BE2C (cell line): Measurements from ENCODE around the gene SASH1.

Experiments used
- DNase-seq: peaks from one replicate; pipeline ENCODE4 v3.0.0-alpha.2; 2020
- H3K27me3 ChIP-seq: fragments of 250-450 bp; sonication (Bioruptor Pico); 2 replicates; pipeline ENCODE4 v1.5.1; 2020; ENCODE audit warnings: mild to moderate bottlenecking
- H3K36me3 ChIP-seq: fragments of 250-450 bp; sonication (Bioruptor Pico); 2 replicates; pipeline ENCODE4 v1.5.1; 2020; ENCODE audit warnings: mild to moderate bottlenecking
- H3K4me1 ChIP-seq: fragments of 250-450 bp; sonication (Bioruptor Pico); 2 replicates; pipeline ENCODE4 v1.5.1; 2020
- H3K4me3 ChIP-seq: 2 replicates; pipeline ENCODE4 v1.5.1; 2011; ENCODE audit warnings: low read depth, low read length
- H3K9me3 ChIP-seq: fragments of 250-450 bp; sonication (Bioruptor Pico); 2 replicates; pipeline ENCODE4 v1.5.1; 2020
- TF ChIP-seq, protein P1 (sequence below): IDR thresholded peaks from 2 replicates; pipeline ENCODE4 v1.5.1; 2012; ENCODE audit warnings: mild to moderate bottlenecking, low read depth, low read length

The SASH1 gene

DNA sequence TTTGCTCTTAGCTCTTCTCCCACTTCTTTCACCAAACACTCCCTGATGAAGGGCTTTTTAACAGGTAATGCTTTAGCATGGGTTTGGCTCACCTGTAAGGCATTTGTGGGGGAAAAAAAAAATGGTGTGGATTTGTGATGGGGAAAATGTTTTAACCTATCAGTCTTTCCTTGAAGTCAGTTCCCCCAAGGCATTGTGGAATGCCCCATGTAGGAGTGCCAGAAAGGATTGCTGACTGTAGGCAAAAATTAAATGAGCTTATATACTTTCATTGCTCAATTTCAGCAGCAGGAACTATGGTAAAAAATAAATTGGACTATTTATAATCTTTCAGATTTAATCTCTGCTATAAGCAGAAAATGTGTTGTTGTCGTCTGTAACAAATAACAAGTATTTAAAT lies 10.6 kb upstream of the SASH1 start:
- no peak for DNase-seq
- no peaks in the 10 kb centered on the region for H3K27me3 ChIP-seq
- TF ChIP-seq, protein P1, sequence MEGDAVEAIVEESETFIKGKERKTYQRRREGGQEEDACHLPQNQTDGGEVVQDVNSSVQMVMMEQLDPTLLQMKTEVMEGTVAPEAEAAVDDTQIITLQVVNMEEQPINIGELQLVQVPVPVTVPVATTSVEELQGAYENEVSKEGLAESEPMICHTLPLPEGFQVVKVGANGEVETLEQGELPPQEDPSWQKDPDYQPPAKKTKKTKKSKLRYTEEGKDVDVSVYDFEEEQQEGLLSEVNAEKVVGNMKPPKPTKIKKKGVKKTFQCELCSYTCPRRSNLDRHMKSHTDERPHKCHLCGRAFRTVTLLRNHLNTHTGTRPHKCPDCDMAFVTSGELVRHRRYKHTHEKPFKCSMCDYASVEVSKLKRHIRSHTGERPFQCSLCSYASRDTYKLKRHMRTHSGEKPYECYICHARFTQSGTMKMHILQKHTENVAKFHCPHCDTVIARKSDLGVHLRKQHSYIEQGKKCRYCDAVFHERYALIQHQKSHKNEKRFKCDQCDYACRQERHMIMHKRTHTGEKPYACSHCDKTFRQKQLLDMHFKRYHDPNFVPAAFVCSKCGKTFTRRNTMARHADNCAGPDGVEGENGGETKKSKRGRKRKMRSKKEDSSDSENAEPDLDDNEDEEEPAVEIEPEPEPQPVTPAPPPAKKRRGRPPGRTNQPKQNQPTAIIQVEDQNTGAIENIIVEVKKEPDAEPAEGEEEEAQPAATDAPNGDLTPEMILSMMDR: no peak
- no peak overlapping the region for H3K4me3 ChIP-seq
- H3K4me1 ChIP-seq: no peaks in the 10 kb centered on the region
- H3K36me3 ChIP-seq: no peaks in the 10 kb centered on the region
- H3K9me3 ChIP-seq: no peaks in the 10 kb centered on the region

DNA sequence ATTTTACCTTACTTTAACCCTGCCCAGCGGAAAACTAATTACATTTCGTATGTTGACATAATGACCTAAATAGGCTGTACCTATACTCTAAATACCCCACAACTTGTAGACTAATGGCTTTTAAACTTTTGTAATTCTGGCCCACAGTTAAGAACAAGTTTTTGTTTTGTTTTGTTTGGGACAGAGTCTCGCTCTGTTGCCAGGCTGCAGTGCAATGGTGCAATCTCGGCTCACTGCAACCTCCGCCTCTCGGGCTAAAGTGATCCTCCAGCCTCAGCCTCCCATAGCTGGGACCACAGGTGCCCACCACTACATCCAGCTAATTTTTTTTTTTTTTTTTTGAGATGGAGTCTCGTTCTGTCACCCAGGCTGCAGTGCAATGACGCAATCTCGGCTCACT lies 5.7 kb upstream of the SASH1 start:
- Histone ChIP-seq H3K4me1 (no peaks in the 10 kb centered on the region), H3K27me3 (peaks cover 3% of the 10 kb centered on the region), H3K36me3 (no peaks in the 10 kb centered on the region), H3K9me3 (no peaks in the 10 kb centered on the region), H3K4me3 (no peak overlapping the region)
- TF ChIP-seq, protein P1: no peak
- no peak for DNase-seq

DNA sequence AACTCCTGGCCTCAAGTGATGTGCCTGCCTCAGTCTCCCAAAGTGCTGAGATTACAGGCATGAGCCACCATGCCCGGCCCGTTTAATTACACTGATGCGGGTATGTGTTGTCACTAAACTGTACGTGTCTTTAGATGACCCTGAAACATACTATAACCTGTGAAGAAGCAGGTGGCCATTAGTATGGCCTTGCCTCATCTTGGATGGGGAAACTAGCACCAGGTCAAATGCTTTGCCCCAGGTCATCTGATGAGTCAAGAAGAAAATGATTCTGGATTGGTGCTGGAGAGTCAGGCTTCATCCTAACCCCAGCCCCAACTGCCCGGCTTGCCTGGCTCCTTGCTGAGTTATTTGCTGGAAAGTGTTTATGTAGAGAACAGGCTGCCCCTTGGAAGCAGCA lies 2.9 kb upstream of the SASH1 start:
- no peak overlapping the region for H3K4me3 ChIP-seq
- peaks cover 22% of the 10 kb centered on the region for H3K27me3 ChIP-seq
- no peak for DNase-seq
- H3K36me3 ChIP-seq: no peaks in the 10 kb centered on the region
- no peaks in the 10 kb centered on the region for H3K9me3 ChIP-seq
- TF ChIP-seq, protein P1: no peak
- H3K4me1 ChIP-seq: no peaks in the 10 kb centered on the region

DNA sequence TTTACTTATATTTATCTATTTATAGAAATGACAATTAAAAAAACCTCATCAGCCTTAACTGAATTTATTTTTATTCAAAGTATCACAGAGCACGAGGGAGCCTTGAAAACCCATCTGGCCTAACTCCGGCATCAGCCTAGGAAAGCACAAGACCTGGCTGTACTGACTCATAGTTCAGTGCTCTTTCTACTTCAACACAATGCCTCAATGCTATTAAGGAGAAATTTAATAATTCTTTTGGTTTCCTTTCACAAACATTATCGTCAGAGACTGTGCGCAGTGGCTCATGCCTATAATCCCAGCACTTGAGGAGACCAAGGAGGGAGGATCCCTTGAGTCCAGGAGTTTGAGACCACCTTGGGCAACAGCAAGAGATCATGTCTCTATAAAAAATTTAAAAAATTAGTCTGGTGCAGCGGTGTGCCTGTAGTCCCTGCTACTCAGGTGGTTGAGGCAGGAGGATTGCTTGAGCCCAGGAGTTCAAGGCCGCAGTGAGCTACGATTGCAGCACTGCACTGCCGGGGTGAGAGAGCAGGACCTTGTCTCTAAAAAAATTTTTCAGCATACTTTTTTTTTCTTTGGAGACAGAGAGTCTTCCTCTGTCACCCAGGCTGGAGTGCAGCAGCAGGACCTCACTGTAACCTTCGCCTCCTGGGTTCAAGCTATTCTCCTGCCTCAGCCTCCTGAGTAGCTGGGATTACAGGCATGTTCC lies 1.9 kb upstream of the SASH1 start:
- DNase-seq: no peak
- TF ChIP-seq, protein P1: no peak
- Histone ChIP-seq H3K4me3 (no peak overlapping the region), H3K27me3 (peaks cover 22% of the 10 kb centered on the region), H3K4me1 (no peaks in the 10 kb centered on the region), H3K9me3 (no peaks in the 10 kb centered on the region), H3K36me3 (no peaks in the 10 kb centered on the region)

DNA sequence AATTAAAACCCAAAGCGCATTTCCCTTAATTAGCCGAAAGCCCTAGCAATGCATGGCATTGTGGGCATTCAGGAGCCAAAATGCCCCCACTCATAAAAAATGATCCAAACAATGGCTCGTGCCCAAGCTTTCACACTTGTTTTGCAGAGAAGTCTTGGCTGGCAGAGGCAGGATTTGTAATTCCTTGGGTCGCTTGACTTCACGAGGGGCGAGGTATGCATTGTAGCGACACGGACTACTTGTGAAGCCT lies 613 bp upstream of the SASH1 start:
- Histone ChIP-seq H3K4me3 (no peak overlapping the region), H3K36me3 (no peaks in the 10 kb centered on the region), H3K9me3 (no peaks in the 10 kb centered on the region), H3K27me3 (peaks cover 22% of the 10 kb centered on the region), H3K4me1 (no peaks in the 10 kb centered on the region)
- no peak for DNase-seq
- TF ChIP-seq, protein P1: no peak

DNA sequence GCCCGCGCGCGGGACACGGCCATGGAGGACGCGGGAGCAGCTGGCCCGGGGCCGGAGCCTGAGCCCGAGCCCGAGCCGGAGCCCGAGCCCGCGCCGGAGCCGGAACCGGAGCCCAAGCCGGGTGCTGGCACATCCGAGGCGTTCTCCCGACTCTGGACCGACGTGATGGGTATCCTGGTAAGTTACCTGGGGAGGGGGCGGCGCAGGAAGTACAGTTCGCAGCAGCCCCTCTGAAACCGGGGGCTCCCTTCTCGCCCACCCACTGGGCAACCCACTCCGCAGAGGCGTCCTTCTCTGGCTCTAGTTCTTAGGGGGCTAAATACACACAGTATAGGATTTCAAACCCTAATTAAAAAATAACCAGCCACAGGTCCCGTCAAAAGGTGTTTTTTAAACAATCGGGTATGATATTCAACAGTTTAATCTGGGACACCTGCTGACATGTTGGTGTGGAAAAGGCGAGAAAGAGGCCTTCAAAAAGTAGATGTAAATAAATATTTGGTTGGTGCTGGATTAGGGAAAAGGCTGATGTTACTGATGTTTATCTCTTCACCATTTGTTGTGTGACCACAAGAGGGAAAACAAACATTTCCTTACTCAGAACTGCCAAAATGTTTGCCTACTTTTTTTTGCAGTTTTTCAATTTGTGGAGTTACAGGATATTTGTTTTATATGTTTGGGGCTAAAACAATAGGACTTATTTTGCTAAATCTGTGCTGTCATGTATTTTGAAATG lies 577 bp downstream of the SASH1 start:
- H3K36me3 ChIP-seq: no peaks in the 10 kb centered on the region
- H3K4me1 ChIP-seq: no peaks in the 10 kb centered on the region
- DNase-seq: no peak
- TF ChIP-seq, protein P1: no peak
- peaks cover 22% of the 10 kb centered on the region for H3K27me3 ChIP-seq
- H3K4me3 ChIP-seq: no peak overlapping the region
- no peaks in the 10 kb centered on the region for H3K9me3 ChIP-seq
